Bladder microvascular endothelial cell (primary cell): ENCODE data around the gene ERGIC2. TPM values are rescaled to one million over a fixed set of nuclear protein-coding genes. Genes with fewer than 3 reads are reported as not detected.

ENCODE experiments used
- total RNA-seq: library from RNA; depleted of rRNA; stranded (reverse); fragments of >200 nt; gene quantifications from 2 replicates; pipeline ENCODE4 v1.2.3, GENCODE V29; 2014

ERGIC2 gene
- total RNA-seq = 21.5 and 53.4 TPM in 2 replicates

DNA sequence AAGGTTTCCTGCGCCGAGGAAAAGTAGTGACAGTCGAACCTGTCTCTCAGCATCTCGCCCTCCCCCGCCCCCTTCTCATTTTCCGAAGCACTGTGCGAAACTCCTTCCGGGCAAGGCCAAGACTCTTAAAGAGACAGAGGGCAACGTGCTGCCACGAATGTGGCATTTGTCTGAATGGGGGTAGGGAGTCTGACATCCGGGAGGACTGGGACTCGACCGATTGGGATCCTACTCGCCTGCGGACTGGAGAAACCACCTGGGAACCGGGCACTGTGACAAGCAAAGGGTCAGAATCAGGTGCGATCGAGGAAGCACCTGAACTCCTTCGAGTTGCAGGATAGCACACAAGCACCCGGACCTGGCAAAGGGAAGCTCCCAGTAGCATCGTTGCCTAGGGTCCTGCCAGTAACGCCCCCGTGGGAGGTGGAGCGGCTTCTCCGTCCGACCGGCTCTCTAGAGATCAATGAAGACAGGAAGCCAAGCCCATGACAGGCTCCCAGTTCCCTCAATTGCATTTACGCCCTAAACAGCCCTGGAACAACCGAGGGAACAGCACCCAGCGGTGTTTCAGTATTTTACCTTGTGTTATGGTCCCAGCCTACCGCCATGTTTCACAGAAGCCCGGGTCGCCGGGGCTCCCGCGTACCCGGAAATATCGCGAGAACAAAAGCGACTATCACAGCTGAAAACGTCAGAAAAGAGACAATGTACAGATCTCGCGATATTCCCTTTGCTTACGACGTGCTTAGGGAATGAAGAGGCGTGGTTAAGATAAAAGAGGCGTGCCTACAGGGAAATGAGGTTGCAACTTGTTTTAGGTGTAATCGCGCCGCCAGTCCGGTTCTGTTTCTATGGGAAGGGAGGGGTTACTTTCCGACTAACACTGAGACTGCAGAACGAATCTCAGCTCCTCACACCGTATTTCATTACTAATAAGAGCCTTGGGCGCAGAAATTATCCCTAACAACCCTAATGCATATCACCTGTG, at the start of gene ERGIC2:
ERGIC2 (minus strand) TSS at position 637 of the 988 bp plus-strand sequence. CDS start 9,539 bp downstream, outside the sequence.

Other genes starting within 250 kb of the ERGIC2 start
- gene FAR2, start 231.9 kb downstream of the ERGIC2 start, total RNA-seq = 20.4 and 65.9 TPM in 2 replicates
- gene OVCH1, start 116.5 kb upstream of the ERGIC2 start, total RNA-seq = not detected in 2 replicates